IgD-negative memory B cell (primary cell): ENCODE measurements around the gene EVL. TPM values are rescaled to one million over a fixed set of nuclear protein-coding genes. Genes with fewer than 3 reads are reported as not detected.

ENCODE experiments used
- H3K27ac Mint-ChIP-seq, 3 donors: one replicate each; pipeline ENCODE4 v1.8.0; 2020 to 2022; ENCODE audit warnings: mild to moderate bottlenecking in 3 of 3, mixed read lengths in 3 of 3, moderate library complexity in 1 of 3
- H3K27me3 Mint-ChIP-seq: one replicate; pipeline ENCODE4 v1.8.0; 2021; ENCODE audit warnings: mixed read lengths
- H3K36me3 Mint-ChIP-seq: one replicate; pipeline ENCODE4 v1.8.0; 2020; ENCODE audit warnings: mild to moderate bottlenecking, mixed read lengths
- H3K4me1 Mint-ChIP-seq, 3 donors: one replicate each; pipeline ENCODE4 v1.8.0; 2020 to 2022; ENCODE audit warnings: mixed read lengths in 3 of 3, mild to moderate bottlenecking in 1 of 3
- H3K4me3 Mint-ChIP-seq, 4 donors: one replicate each; pipeline ENCODE4 v1.8.0; 2020 to 2022; ENCODE audit warnings: mild to moderate bottlenecking in 4 of 4, mixed read lengths in 4 of 4, moderate library complexity in 3 of 4
- H3K9me3 Mint-ChIP-seq, 3 donors: one replicate each; pipeline ENCODE4 v1.8.0; 2020 to 2021; ENCODE audit warnings: mixed read lengths in 3 of 3, mild to moderate bottlenecking in 1 of 3
- polyA plus RNA-seq: library from polyadenylated mRNA; unstranded; fragments of 300-500 nt; fragmentation: Illumina TruSeq; gene quantifications from one replicate; pipeline ENCODE4 v1.2.3, GENCODE V29; 2021

EVL gene
- polyA plus RNA-seq, 1 donor from 2014 or later: 73.3 TPM

- H3K4me3 Mint-ChIP-seq: peak overlapping the region in 1 of 4 donors; percentile 62
- H3K4me1 Mint-ChIP-seq: peaks cover 6 to 9% (median 7%) of the 10 kb centered on the region in 3 donors
- no peaks in the 10 kb centered on the region for H3K36me3 Mint-ChIP-seq
- H3K27me3 Mint-ChIP-seq: no peaks in the 10 kb centered on the region
- H3K9me3 Mint-ChIP-seq: no peaks in the 10 kb centered on the region
- peak overlapping the region; percentile 71 to 76 (median 73) for H3K27ac Mint-ChIP-seq
Observed at GRCh38 chr14:100192250-100192671, 127.0 kb downstream of the EVL start.

DNA sequence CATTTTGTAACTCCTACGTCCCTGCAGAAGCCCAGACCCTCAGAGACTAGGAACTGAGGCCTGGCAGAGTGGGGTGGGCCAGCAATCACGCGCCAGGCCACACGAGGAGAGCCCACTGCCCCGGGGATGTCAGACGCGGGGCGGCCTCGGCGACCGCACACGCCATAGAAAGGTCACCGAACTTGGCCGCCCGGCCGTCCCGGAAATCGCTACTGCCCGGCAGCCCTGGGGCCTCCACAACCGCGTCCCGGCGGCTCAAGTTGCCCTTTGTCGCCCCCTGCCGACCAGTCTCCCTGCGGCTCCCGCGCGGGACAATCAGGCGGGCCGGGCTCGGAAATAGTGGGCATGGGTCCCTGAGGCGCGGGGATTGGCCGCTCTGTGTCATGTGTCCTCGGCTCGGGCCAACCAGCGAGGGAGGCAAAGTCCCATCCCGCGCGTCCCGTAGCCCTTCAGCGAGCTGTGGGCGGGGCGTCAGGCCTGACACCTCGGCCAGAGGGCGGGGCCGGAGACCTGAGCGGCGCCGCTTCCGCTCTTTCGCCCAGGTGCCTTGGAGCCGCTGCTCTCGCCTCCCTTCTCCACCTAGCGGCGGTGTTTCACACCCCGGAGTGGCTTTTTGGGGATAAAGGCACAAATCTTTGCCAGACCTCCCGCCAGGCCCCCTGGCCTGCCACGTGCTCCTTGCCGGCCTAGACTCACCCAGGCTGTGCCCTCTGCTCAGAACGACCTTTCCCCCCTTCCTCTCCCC is 127.6 kb downstream of the EVL start:
- H3K27ac Mint-ChIP-seq: peak overlapping the region; percentile 73 to 95 (median 76)
- peaks cover 6 to 9% (median 7%) of the 10 kb centered on the region in 3 donors for H3K4me1 Mint-ChIP-seq
- H3K36me3 Mint-ChIP-seq: no peaks in the 10 kb centered on the region
- no peaks in the 10 kb centered on the region for H3K27me3 Mint-ChIP-seq
- H3K9me3 Mint-ChIP-seq: no peaks in the 10 kb centered on the region
- H3K4me3 Mint-ChIP-seq: peak overlapping the region; percentile 22 to 86 (median 68)

Other genes starting within 250 kb of the EVL start
- gene DEGS2, start 94.2 kb downstream of the EVL start, polyA plus RNA-seq: 6.5 TPM
- 17.7 TPM for gene YY1, start 173.7 kb downstream of the EVL start, polyA plus RNA-seq
- gene SLC25A29, start 241.0 kb downstream of the EVL start, polyA plus RNA-seq: 3.4 TPM